ENCODE results near the gene DNAH12.

- TF ChIP-seq EP300 (IDR thresholded peaks at IDR 0.05; ENCODE audit: borderline replicate concordance in 1 of 2, low read depth in 1 of 2, low read length in 1 of 2) = no peak
- no peak; the same call in 1 of the 2 replicates for TF ChIP-seq CTCF (IDR thresholded peaks at IDR 0.05)
- no peak for TF ChIP-seq RFX5 (IDR thresholded peaks at IDR 0.05; ENCODE audit: low read length)
- no peak for TF ChIP-seq RXRA (IDR thresholded peaks at IDR 0.05; ENCODE audit: borderline replicate concordance, low read depth)
- no peak for TF ChIP-seq SMC3 (IDR thresholded peaks at IDR 0.05; ENCODE audit: low read depth, low read length)
- TF ChIP-seq NFIC (IDR thresholded peaks at IDR 0.05; ENCODE audit: borderline replicate concordance) = no peak
- no peak for TF ChIP-seq MAX (IDR thresholded peaks at IDR 0.05; ENCODE audit: low read depth)
Measured at GRCh38 chr3:57298041-57298440, 246.1 kb downstream of the DNAH12 start.
